Retinal pigment epithelial cell (primary cell): ENCODE measurements around the gene PCED1B.

Experiments
- DNase-seq: peaks from one replicate; pipeline ENCODE4 v3.0.0-alpha.2; 2010; ENCODE audit warnings: low read depth
- H3K4me3 ChIP-seq: 2 replicates; pipeline ENCODE4 v1.5.1; 2011; ENCODE audit warnings: mild to moderate bottlenecking, low read length, control low read depth, moderate library complexity
- CTCF ChIP-seq: conservative IDR thresholded peaks from 2 replicates; pipeline ENCODE4 v1.5.1; 2011; ENCODE audit warnings: low read depth, low read length, control low read depth, inconsistent platforms

PCED1B gene

DNA sequence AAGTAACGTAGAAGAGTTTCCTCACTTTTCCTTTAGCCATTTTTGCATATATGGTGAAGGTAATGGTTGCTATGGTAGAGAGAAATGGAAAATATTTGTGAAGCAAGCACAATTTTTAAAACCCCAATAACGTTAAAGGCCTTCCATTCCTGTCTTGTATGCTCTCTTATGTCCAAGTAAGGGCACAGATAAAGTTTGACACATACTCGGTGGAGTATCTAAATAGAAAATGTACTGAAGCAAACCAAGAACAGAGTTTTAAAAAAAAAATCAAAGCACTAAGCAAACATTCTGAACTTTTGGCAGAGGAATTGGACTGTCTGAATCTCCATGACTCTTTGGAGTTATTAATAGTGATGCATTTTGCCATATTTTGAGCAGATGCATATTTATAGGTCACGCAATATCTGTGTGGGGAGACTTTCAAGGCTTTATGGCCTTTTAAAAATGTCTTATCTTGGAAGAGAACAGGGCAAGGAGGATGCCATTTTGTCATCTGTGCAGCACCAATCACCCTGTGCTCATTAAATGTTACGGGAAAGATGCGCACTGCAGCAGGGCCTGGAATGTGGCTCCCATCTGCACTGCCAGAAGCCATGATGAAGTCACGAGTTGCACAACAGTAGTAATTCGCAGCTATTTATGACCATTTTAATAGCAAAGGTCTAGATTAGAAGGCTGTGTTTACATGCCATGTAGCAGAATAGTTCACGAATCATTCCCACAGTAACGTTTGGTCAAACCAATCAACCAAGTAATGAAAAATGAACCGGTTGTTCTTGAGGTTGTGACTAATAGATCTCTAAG lies 23.6 kb downstream of the PCED1B start:
- H3K4me3 ChIP-seq: no peak overlapping the region
- DNase-seq: no peak
- TF ChIP-seq CTCF: no peak

GRCh38 chr12:47105914-47106674 lies 26.7 kb downstream of the PCED1B start:
- no peak overlapping the region for H3K4me3 ChIP-seq
- no peak for TF ChIP-seq CTCF
- DNase-seq: no peak

- no peak for TF ChIP-seq CTCF
- H3K4me3 ChIP-seq: no peak overlapping the region
Observed at GRCh38 chr12:47107446-47107845, 28.0 kb downstream of the PCED1B start.

DNA sequence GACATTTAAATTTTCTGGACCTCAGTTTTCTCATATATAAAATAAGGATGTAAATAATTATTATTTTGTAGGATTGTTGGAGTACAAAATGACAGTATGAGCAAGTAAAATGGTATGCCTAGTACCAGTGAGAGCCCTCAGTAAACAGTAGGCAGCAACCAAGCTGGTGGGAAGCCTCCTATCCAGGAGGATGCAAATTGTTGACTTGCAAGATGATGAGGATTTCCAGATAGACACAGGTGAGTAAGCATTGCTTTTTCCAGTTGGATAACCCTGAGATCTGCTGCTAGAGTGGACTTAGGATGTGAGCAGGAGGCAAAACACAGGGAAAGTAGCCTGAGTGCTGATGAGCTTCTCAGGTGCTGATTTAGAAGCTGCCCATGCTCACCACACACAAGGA lies 28.5 kb downstream of the PCED1B start:
- H3K4me3 ChIP-seq: no peak overlapping the region
- DNase-seq: no peak
- no peak for TF ChIP-seq CTCF

More at GRCh38 chr12:47107446-47107845, 28.0 kb downstream of the PCED1B start:
- DNase-seq: no peak

DNA sequence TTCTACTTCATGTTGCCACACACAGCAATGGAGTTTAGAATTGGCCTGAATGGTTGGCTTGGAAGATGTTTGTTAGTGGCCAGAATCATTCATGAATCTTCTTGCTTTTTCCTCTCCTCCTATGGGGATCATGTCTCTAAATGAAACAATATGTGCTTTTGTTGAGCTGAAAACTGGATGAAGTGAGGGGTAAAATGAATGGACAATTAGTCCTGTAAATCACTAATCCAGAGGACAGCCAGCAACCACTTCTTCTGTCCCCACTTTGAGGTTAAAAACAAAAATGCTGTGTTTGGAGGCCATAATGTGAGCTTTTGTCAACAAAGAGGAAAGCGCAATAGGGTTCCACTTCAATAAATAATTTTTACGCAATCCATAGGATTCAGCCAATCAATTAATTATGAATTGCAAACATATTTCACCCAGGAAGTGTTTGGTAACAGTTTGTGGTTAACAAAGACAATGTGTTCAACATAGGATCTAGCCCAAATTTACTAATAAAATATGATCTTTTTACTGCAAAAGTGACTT lies 30.7 kb downstream of the PCED1B start:
- no peak for DNase-seq
- TF ChIP-seq CTCF: no peak
- H3K4me3 ChIP-seq: no peak overlapping the region

GRCh38 chr12:47110718-47111391 lies 31.4 kb downstream of the PCED1B start:
- no peak overlapping the region for H3K4me3 ChIP-seq
- TF ChIP-seq CTCF: no peak
- DNase-seq: no peak
